GM19395 (cell line): ENCODE measurements around the gene CYP2R1.

Source experiments
- ATAC-seq: cut with Tn5 transposase; IDR thresholded peaks from one replicate; pipeline ENCODE4 v1.9.1; 2021; ENCODE audit warnings: mild to moderate bottlenecking, moderate library complexity; ENCODE audit not compliant: unreplicated experiment

CYP2R1 gene

DNA sequence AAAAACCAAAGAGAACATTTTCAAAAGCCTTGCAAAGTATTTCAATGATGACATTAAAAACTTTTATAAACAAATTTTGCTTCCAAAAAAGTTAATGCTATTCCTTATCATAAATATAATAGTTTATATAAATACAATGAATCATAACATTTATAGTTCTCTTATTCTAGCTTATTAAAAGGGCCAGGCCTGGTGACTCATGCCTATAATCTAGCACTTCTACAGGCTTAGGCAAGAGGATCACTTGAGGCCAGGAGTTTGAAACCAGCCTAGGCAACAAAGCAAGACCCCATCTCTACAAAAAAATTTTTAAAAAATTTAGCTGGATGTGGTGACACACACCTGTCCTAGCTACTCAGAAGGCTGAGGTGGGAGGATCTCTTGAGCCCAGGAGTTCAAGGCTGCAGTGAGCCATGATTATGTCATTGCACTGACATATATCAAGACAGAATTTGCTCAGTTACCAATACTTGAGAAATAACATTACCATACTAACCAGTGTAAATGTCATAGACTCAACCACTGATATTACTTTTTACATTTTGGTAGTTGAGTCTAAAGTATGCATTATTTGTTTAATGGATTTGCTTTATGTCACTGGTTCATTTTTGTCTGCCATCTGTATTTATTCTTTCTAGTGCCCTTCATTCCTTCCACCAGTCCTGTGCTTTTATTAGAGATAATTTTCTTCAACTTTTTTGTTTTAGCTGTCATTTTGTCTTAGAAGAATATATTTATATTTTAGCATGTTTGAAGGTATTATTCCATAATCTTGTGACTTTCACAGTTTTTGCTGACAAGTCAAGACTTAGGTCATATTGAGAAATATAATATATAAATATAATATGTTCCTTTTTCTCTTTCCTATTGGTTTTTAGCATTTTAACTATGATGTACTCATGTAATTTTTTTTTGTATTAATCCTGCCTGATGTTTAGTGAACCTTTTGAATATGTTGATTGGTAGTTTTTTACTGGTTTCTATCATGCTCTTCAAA lies 56.2 kb downstream of the CYP2R1 start:
- no peak for ATAC-seq
